T-helper 9 cell (primary cell): ENCODE results near the gene LCN15.
"Not testable (repeated sequence)": the region's sequence is repeated elsewhere in the genome, so short reads cannot be mapped to it uniquely, and the experiment has no call there.

ENCODE experiments used
- DNase-seq: peaks from one replicate; pipeline ENCODE4 v3.0.0-alpha.2; 2020

LCN15 gene

GRCh38 chr9:136794281-136794999 is 30.1 kb upstream of the LCN15 start:
- DNase-seq = no peak

GRCh38 chr9:136793086-136793946 is 29.0 kb upstream of the LCN15 start:
- no peak for DNase-seq

- DNase-seq = no peak
These were observed 28.2 kb upstream of the LCN15 start for GRCh38 chr9:136792321-136793085.

GRCh38 chr9:136791516-136792276 is 27.4 kb upstream of the LCN15 start:
- peak; percentile 61 for DNase-seq

GRCh38 chr9:136790640-136791515 is 26.6 kb upstream of the LCN15 start, which contains the start of gene TMEM141:
Gene TMEM141, plus strand, starts transcription at chr9:136791344. Its CDS starts 27 bp downstream, at chr9:136791371.
- peak; percentile 100 for DNase-seq

- no peak for DNase-seq
These were observed 25.2 kb upstream of the LCN15 start for GRCh38 chr9:136789523-136789937.

- DNase-seq = not testable (repeated sequence)
These were observed 24.6 kb upstream of the LCN15 start for GRCh38 chr9:136788644-136789522.

GRCh38 chr9:136787690-136788400 is 23.5 kb upstream of the LCN15 start:
- DNase-seq = peak; percentile 56

- not testable (repeated sequence) for DNase-seq
These were observed 22.7 kb upstream of the LCN15 start for GRCh38 chr9:136786983-136787382.

- DNase-seq = no peak
These were observed 22.1 kb upstream of the LCN15 start for GRCh38 chr9:136786451-136786850.

- DNase-seq = not testable (repeated sequence)
These were observed 21.4 kb upstream of the LCN15 start for GRCh38 chr9:136785565-136786355.

GRCh38 chr9:136784997-136785361 is 20.7 kb upstream of the LCN15 start:
- no peak for DNase-seq

GRCh38 chr9:136784249-136784996 is 20.1 kb upstream of the LCN15 start:
- DNase-seq = no peak

- no peak for DNase-seq
These were observed 18.1 kb upstream of the LCN15 start for GRCh38 chr9:136782452-136782851.

GRCh38 chr9:136779808-136780207 is 15.5 kb upstream of the LCN15 start:
- DNase-seq = no peak

- no peak for DNase-seq
These were observed 13.0 kb upstream of the LCN15 start for GRCh38 chr9:136777359-136777758.

GRCh38 chr9:136776947-136777346 is 12.6 kb upstream of the LCN15 start:
- no peak for DNase-seq

GRCh38 chr9:136775191-136775590 is 10.9 kb upstream of the LCN15 start:
- DNase-seq = no peak
